Mesothelial cell of epicardium (in vitro differentiated cells): ENCODE data around the gene RCOR1. TPM values are rescaled to one million over a fixed set of nuclear protein-coding genes. Genes with fewer than 3 reads are reported as not detected.

Experiments
- DNase-seq, 2 experiments: peaks; one replicate each; pipeline ENCODE4 v3.0.0; 2021; ENCODE audit warnings: low spot score in 2 of 2; ENCODE audit not compliant: unreplicated experiment in 2 of 2
- H3K27ac Mint-ChIP-seq: 2 replicates; pipeline ENCODE4 v1.8.0; 2021; ENCODE audit warnings: mixed read lengths
- H3K27me3 Mint-ChIP-seq: 2 replicates; pipeline ENCODE4 v1.8.0; 2021; ENCODE audit warnings: low read depth, mixed read lengths
- H3K36me3 Mint-ChIP-seq: 2 replicates; pipeline ENCODE4 v1.8.0; 2021; ENCODE audit warnings: mixed read lengths
- H3K4me1 Mint-ChIP-seq: 2 replicates; pipeline ENCODE4 v1.8.0; 2021; ENCODE audit warnings: mixed read lengths
- H3K4me3 Mint-ChIP-seq: 2 replicates; pipeline ENCODE4 v1.8.0; 2021; ENCODE audit warnings: mild to moderate bottlenecking, moderate library complexity, mixed read lengths
- H3K9me3 Mint-ChIP-seq: 2 replicates; pipeline ENCODE4 v1.8.0; 2021; ENCODE audit warnings: mixed read lengths
- total RNA-seq: library from RNA; stranded (reverse); gene quantifications from 3 replicates; pipeline ENCODE4 v1.2.1, GENCODE V29; 2021
- TF ChIP-seq, protein P1 (sequence below): fragments of 200-600 bp; sonication (generic); IDR thresholded peaks from one replicate; pipeline ENCODE4 v1.5.0; 2021; ENCODE audit warnings: antibody characterized with exemption; ENCODE audit not compliant: unreplicated experiment

The RCOR1 gene
- total RNA-seq, 1 donor from 2014 or later, result 47.4 TPM

DNA sequence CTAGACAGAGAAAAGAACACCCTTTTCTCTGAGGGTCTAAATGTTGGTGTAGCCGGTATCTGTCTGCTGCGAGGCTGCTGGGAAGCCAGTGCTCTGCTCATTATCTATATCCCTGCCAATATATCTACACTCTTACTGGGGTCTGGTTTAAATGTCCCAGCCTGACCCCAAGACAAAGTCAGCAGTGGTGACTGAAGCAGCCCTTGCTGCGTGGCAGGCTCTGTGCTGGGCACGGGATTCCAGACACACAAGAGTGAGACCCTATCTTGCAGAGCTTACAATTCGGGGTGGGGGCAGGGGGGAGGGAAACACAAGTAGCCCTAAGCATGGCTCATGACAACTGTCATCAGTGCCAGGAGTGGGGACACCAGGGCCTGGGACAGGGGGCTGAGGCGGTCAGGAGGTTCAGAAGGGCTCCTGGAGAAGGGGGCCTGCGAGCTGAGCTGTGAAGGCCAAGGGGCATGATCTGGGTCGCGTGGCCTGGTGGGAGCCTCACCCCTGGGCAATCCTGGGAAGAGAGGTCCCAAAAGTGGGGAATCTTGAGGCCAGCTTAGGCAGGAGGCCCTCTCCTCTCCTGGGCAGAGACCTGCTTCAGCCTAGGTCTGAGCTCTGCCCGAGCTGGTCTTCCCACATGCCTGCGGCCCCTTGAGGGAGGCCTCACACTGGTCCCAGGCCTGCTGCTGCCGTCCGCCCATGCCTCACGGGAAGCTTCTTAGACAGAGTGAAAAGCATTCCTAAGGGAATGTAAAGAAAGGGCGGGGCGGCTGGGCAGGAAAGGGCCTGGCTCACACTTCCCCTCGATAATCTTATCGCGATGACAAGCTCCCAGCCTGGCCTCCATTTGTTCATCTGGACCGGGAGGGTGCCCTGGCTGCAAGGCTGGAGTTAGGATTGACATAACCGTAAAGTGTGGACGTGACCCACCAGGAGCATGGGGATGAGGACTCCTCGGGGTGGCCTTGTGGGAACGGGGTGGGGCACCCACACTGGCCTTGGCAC lies 7.3 kb upstream of the RCOR1 start:
- peaks cover 47% of the 10 kb centered on the region for H3K4me1 Mint-ChIP-seq
- H3K9me3 Mint-ChIP-seq, result no peaks in the 10 kb centered on the region
- no peaks in the 10 kb centered on the region for H3K36me3 Mint-ChIP-seq
- peak; percentile 39 to 59 for DNase-seq
- peak overlapping the region; percentile 94 for H3K27ac Mint-ChIP-seq
- no peak overlapping the region for H3K4me3 Mint-ChIP-seq
- TF ChIP-seq, protein P1, sequence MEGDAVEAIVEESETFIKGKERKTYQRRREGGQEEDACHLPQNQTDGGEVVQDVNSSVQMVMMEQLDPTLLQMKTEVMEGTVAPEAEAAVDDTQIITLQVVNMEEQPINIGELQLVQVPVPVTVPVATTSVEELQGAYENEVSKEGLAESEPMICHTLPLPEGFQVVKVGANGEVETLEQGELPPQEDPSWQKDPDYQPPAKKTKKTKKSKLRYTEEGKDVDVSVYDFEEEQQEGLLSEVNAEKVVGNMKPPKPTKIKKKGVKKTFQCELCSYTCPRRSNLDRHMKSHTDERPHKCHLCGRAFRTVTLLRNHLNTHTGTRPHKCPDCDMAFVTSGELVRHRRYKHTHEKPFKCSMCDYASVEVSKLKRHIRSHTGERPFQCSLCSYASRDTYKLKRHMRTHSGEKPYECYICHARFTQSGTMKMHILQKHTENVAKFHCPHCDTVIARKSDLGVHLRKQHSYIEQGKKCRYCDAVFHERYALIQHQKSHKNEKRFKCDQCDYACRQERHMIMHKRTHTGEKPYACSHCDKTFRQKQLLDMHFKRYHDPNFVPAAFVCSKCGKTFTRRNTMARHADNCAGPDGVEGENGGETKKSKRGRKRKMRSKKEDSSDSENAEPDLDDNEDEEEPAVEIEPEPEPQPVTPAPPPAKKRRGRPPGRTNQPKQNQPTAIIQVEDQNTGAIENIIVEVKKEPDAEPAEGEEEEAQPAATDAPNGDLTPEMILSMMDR, result no peak
- H3K27me3 Mint-ChIP-seq, result no peaks in the 10 kb centered on the region

- DNase-seq, result no peak
These were observed 5.9 kb upstream of the RCOR1 start for GRCh38 chr14:102586420-102587104.

DNA sequence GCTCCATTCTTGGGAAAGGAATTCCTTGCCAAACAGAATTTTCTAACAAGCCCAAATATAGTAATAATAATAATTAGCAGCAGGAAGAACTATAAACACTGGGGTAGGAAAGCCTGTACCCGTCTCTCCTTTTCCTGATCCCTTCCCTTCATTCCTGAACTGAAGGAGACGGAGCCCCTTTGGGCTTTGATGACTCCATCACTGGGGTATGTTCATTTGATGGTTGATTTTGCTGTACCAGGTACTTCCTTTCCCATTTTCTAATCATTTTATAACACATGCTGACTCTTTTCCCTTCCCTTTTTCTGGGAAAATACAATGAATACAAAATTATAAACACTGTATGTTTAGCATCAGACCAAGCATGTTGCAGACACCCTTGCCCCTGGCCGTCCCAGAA lies 3.6 kb upstream of the RCOR1 start:
- no peaks in the 10 kb centered on the region for H3K36me3 Mint-ChIP-seq
- H3K27ac Mint-ChIP-seq, result peak overlapping the region; percentile 87
- no peaks in the 10 kb centered on the region for H3K27me3 Mint-ChIP-seq
- DNase-seq, result no peak
- H3K4me1 Mint-ChIP-seq, result peaks cover 56% of the 10 kb centered on the region
- TF ChIP-seq, protein P1, result no peak
- H3K4me3 Mint-ChIP-seq, result no peak overlapping the region
- no peaks in the 10 kb centered on the region for H3K9me3 Mint-ChIP-seq

More at GRCh38 chr14:102586420-102587104, 5.9 kb upstream of the RCOR1 start:
- TF ChIP-seq, protein P1, result no peak
- Mint-ChIP-seq H3K27ac (peak overlapping the region; percentile 68), H3K4me1 (peaks cover 57% of the 10 kb centered on the region), H3K4me3 (no peak overlapping the region), H3K27me3 (no peaks in the 10 kb centered on the region), H3K36me3 (no peaks in the 10 kb centered on the region), H3K9me3 (no peaks in the 10 kb centered on the region)

GRCh38 chr14:102589761-102590290 lies 2.6 kb upstream of the RCOR1 start:
- Mint-ChIP-seq H3K27me3 (no peaks in the 10 kb centered on the region), H3K36me3 (no peaks in the 10 kb centered on the region), H3K4me1 (peaks cover 58% of the 10 kb centered on the region), H3K9me3 (no peaks in the 10 kb centered on the region), H3K4me3 (peak overlapping the region; percentile 88), H3K27ac (peak overlapping the region; percentile 87)
- DNase-seq, result no peak
- TF ChIP-seq, protein P1, result no peak

- H3K27me3 Mint-ChIP-seq, result no peaks in the 10 kb centered on the region
- H3K36me3 Mint-ChIP-seq, result no peaks in the 10 kb centered on the region
- peak overlapping the region; percentile 88 for H3K4me3 Mint-ChIP-seq
- H3K9me3 Mint-ChIP-seq, result no peaks in the 10 kb centered on the region
- TF ChIP-seq, protein P1, result peak; percentile 64
- peak in 1 of 2 experiments; percentile 46 for DNase-seq
- H3K4me1 Mint-ChIP-seq, result peaks cover 54% of the 10 kb centered on the region
- H3K27ac Mint-ChIP-seq, result peak overlapping the region; percentile 87
These were observed 1.8 kb upstream of the RCOR1 start for GRCh38 chr14:102590667-102591099.
